Liver (tissue), 9 donors: Measurements from ENCODE around the gene TULP4. TPM values are rescaled to one million over a fixed set of nuclear protein-coding genes. Genes with fewer than 3 reads are reported as not detected.

Experiments used
- DNase-seq: peaks from one replicate; pipeline ENCODE4 v3.0.0-alpha.2; 2017; ENCODE audit warnings: low spot score
- H3K27ac ChIP-seq, 2 donors: one replicate each; pipeline ENCODE4 v1.7.0; 2013; ENCODE audit warnings: inconsistent platforms in 2 of 2, low read length in 2 of 2, control low read depth in 1 of 2, low read depth in 1 of 2, mild to moderate bottlenecking in 1 of 2
- H3K27me3 ChIP-seq, 4 donors: one replicate each; pipeline versions ENCODE4 v1.6.1 to v1.7.0; 2013; ENCODE audit warnings: low read length in 3 of 4, inconsistent platforms in 1 of 4, mild to moderate bottlenecking in 1 of 4, moderate library complexity in 1 of 4; ENCODE audit not compliant: control insufficient read depth in 4 of 4, insufficient read depth in 4 of 4
- H3K36me3 ChIP-seq, 4 donors: one replicate each; pipeline versions ENCODE4 v1.6.1 to v1.7.0; 2013; ENCODE audit warnings: low read length in 3 of 4, mild to moderate bottlenecking in 3 of 4, low read depth in 1 of 4, moderate library complexity in 1 of 4; ENCODE audit not compliant: control insufficient read depth in 4 of 4, insufficient read depth in 3 of 4
- H3K4me1 ChIP-seq, 4 donors: one replicate each; pipeline versions ENCODE4 v1.6.1 to v1.7.0; 2013; ENCODE audit warnings: low read length in 3 of 4, mild to moderate bottlenecking in 3 of 4, moderate library complexity in 1 of 4; ENCODE audit not compliant: control insufficient read depth in 4 of 4, insufficient read depth in 4 of 4
- H3K4me3 ChIP-seq, 3 donors: one replicate each; pipeline versions ENCODE4 v1.6.1 to v1.7.0; 2013; ENCODE audit warnings: low read length in 3 of 3, control low read depth in 1 of 3, low read depth in 1 of 3, mild to moderate bottlenecking in 1 of 3
- H3K9ac ChIP-seq, 2 donors: one replicate each; pipeline ENCODE4 v1.7.0; 2013; ENCODE audit warnings: low read length in 2 of 2, mild to moderate bottlenecking in 2 of 2, moderate library complexity in 2 of 2, control low read depth in 1 of 2, low read depth in 1 of 2
- H3K9me3 ChIP-seq, 4 donors: one replicate each; pipeline versions ENCODE4 v1.6.1 to v1.7.0; 2013; ENCODE audit warnings: low read length in 3 of 4; ENCODE audit not compliant: control insufficient read depth in 4 of 4
- FOXA1 ChIP-seq: IDR thresholded peaks from 2 replicates; pipeline ENCODE4 v1.6.1; 2016; ENCODE audit warnings: antibody characterized with exemption
- FOXA2 ChIP-seq: IDR thresholded peaks from 2 replicates; pipeline ENCODE4 v1.6.1; 2016; ENCODE audit warnings: antibody characterized with exemption
- GABPA ChIP-seq, 2 donors: IDR thresholded peaks in 1 of 2; conservative IDR thresholded peaks in 1 of 2; 2 replicates each; pipeline ENCODE4 v1.6.1; 2016; ENCODE audit warnings: antibody characterized with exemption in 2 of 2, mild to moderate bottlenecking in 1 of 2, moderate library complexity in 1 of 2
- HNF4G ChIP-seq: IDR thresholded peaks from 2 replicates; pipeline ENCODE4 v1.6.1; 2016; ENCODE audit warnings: antibody characterized with exemption
- JUND ChIP-seq, 2 donors: IDR thresholded peaks; 2 replicates each; pipeline ENCODE4 v1.6.1; 2016; ENCODE audit warnings: antibody characterized with exemption in 2 of 2
- NR2F2 ChIP-seq: IDR thresholded peaks from 2 replicates; pipeline ENCODE4 v1.6.1; 2016; ENCODE audit warnings: antibody characterized with exemption
- RAD21 ChIP-seq, 2 donors: IDR thresholded peaks; 2 replicates each; pipeline ENCODE4 v1.6.1; 2016; ENCODE audit warnings: antibody characterized with exemption in 2 of 2, mild to moderate bottlenecking in 2 of 2
- RXRA ChIP-seq, 2 donors: IDR thresholded peaks; 2 replicates each; pipeline ENCODE4 v1.6.1; 2017 to 2018; ENCODE audit warnings: antibody characterized with exemption in 2 of 2, mild to moderate bottlenecking in 1 of 2
- SP1 ChIP-seq: IDR thresholded peaks from 2 replicates; pipeline ENCODE4 v1.6.1; 2018; ENCODE audit warnings: antibody characterized with exemption, mild to moderate bottlenecking
- TAF1 ChIP-seq: conservative IDR thresholded peaks from 2 replicates; pipeline ENCODE4 v1.6.1; 2016; ENCODE audit warnings: antibody characterized with exemption, mild to moderate bottlenecking
- YY1 ChIP-seq: IDR thresholded peaks from 2 replicates; pipeline ENCODE4 v1.6.1; 2016; ENCODE audit warnings: antibody characterized with exemption, mild to moderate bottlenecking
- WGBS: extraction: QIAGEN DNeasy Blood & Tissue Kit; methylation state at CpG from one replicate; pipeline ENCODE4 v1.1.7; 2013; 5-methylcytosine and 5-hydroxymethylcytosine counted together
- polyA plus RNA-seq, 2 donors: library from polyadenylated mRNA; stranded (reverse) in 1 of 2; unstranded in 1 of 2; fragments of 200-250 nt in 1 of 2; fragments of >200 nt in 1 of 2; fragmentation: Nextera tagmentation in 1 of 2; extraction: Ambion mirVana in 1 of 2; gene quantifications; one replicate each; pipeline versions ENCODE4 v1.2.1 to v1.2.3, GENCODE V29; 2013 to 2015
- total RNA-seq, 2 donors: library from RNA; depleted of rRNA; stranded (reverse); fragments of >200 nt; gene quantifications; one replicate each; pipeline ENCODE4 v1.2.3, GENCODE V29; 2014
- TF ChIP-seq, protein P1 (sequence below): IDR thresholded peaks from 2 replicates; pipeline ENCODE4 v1.6.1; 2016; ENCODE audit warnings: antibody characterized with exemption
- TF ChIP-seq, protein P2 (sequence below): IDR thresholded peaks from 2 replicates; pipeline ENCODE4 v1.6.1; 2016; ENCODE audit warnings: antibody characterized with exemption
- TF ChIP-seq, protein P3 (sequence below): IDR thresholded peaks from 2 replicates; pipeline ENCODE4 v1.6.1; 2016; ENCODE audit warnings: antibody characterized with exemption
- TF ChIP-seq, protein P4 (sequence below): IDR thresholded peaks from 2 replicates; pipeline ENCODE4 v1.6.1; 2016; ENCODE audit warnings: antibody characterized with exemption, mild to moderate bottlenecking
- TF ChIP-seq, protein P5 (sequence below): fragments of 150-350 bp; IDR thresholded peaks from 2 replicates; pipeline ENCODE4 v1.5.1; 2017; ENCODE audit warnings: improper control_type of control experiment, low read depth, low read length; ENCODE audit not compliant: missing input control
- donor health status: healthy.
- donor health status: healthy.
- donor health status: healthy.
- donor health status: healthy.
- donor health status: healthy.

TULP4 gene
- total and polyA plus RNA-seq, 4 donors: 2.2 to 53.3 (median 18.0) TPM

DNA sequence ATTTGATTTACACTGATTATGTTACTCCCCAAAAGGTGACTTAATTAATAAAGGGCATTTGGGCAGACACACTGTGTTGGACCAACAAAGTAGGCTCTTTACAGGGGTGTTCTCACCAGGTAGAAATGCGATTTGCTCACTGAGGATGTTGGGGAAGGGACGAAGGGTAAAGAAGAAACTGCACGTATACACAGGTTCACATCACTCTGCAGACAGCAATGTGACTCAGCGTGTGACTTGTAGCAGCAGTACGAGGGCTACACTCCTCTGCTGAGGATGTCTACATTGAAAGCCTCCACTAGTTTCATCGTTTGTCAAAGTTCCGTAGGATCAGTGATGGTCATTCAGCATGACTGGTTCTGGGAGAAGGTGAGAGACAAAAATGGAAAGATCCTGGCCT is 194.9 kb downstream of the TULP4 start:
- Histone ChIP-seq H3K36me3 (peaks cover 0 to 7% (median 2%) of the 10 kb centered on the region in 4 donors), H3K9ac (no peak overlapping the region), H3K4me3 (no peak overlapping the region), H3K4me1 (no peaks in the 10 kb centered on the region), H3K9me3 (no peaks in the 10 kb centered on the region), H3K27me3 (no peaks in the 10 kb centered on the region), H3K27ac (no peak overlapping the region)
- no peak for TF ChIP-seq FOXA2
- TF ChIP-seq, protein P1, sequence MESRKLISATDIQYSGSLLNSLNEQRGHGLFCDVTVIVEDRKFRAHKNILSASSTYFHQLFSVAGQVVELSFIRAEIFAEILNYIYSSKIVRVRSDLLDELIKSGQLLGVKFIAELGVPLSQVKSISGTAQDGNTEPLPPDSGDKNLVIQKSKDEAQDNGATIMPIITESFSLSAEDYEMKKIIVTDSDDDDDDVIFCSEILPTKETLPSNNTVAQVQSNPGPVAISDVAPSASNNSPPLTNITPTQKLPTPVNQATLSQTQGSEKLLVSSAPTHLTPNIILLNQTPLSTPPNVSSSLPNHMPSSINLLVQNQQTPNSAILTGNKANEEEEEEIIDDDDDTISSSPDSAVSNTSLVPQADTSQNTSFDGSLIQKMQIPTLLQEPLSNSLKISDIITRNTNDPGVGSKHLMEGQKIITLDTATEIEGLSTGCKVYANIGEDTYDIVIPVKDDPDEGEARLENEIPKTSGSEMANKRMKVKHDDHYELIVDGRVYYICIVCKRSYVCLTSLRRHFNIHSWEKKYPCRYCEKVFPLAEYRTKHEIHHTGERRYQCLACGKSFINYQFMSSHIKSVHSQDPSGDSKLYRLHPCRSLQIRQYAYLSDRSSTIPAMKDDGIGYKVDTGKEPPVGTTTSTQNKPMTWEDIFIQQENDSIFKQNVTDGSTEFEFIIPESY: no peak
- TF ChIP-seq HNF4G: no peak
- no peak for TF ChIP-seq FOXA1
- no peak for TF ChIP-seq RAD21 (IDR thresholded peaks at IDR 0.05)
- no peak for TF ChIP-seq JUND (IDR thresholded peaks at IDR 0.05)
- no peak for TF ChIP-seq TAF1
- TF ChIP-seq, protein P2, sequence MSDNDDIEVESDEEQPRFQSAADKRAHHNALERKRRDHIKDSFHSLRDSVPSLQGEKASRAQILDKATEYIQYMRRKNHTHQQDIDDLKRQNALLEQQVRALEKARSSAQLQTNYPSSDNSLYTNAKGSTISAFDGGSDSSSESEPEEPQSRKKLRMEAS: no peak
- TF ChIP-seq RXRA (IDR thresholded peaks at IDR 0.05): no peak
- no peak for TF ChIP-seq SP1
- TF ChIP-seq, protein P3, sequence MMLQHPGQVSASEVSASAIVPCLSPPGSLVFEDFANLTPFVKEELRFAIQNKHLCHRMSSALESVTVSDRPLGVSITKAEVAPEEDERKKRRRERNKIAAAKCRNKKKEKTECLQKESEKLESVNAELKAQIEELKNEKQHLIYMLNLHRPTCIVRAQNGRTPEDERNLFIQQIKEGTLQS: no peak
- no peak for TF ChIP-seq YY1
- TF ChIP-seq, protein P4, sequence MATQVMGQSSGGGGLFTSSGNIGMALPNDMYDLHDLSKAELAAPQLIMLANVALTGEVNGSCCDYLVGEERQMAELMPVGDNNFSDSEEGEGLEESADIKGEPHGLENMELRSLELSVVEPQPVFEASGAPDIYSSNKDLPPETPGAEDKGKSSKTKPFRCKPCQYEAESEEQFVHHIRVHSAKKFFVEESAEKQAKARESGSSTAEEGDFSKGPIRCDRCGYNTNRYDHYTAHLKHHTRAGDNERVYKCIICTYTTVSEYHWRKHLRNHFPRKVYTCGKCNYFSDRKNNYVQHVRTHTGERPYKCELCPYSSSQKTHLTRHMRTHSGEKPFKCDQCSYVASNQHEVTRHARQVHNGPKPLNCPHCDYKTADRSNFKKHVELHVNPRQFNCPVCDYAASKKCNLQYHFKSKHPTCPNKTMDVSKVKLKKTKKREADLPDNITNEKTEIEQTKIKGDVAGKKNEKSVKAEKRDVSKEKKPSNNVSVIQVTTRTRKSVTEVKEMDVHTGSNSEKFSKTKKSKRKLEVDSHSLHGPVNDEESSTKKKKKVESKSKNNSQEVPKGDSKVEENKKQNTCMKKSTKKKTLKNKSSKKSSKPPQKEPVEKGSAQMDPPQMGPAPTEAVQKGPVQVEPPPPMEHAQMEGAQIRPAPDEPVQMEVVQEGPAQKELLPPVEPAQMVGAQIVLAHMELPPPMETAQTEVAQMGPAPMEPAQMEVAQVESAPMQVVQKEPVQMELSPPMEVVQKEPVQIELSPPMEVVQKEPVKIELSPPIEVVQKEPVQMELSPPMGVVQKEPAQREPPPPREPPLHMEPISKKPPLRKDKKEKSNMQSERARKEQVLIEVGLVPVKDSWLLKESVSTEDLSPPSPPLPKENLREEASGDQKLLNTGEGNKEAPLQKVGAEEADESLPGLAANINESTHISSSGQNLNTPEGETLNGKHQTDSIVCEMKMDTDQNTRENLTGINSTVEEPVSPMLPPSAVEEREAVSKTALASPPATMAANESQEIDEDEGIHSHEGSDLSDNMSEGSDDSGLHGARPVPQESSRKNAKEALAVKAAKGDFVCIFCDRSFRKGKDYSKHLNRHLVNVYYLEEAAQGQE: no peak
- WGBS: 95% methylated on average over 7 of the region's 7 CpGs
- no peak for DNase-seq

DNA sequence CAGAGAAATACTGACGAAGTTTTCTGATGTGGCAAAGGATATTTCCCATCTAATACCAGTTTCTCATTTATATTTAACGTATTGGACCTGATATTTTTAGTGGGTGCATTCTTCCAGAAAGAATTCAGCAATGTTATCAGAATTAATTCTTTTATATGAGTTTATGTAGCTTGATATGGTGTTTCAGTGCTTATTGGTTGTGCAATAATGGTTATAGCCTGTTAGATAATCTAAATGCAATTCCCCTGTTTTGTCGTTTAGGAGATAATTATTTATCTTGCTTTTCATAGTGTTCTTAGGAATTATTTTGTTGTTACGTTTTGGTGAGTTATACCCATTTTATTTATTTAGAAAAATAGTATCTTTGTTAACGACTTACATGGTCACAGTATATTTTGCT is 196.2 kb downstream of the TULP4 start:
- H3K4me1 ChIP-seq: no peaks in the 10 kb centered on the region
- no peak for DNase-seq
- H3K9ac ChIP-seq: no peak overlapping the region
- WGBS: 96% methylated on average over 5 of the region's 5 CpGs
- H3K36me3 ChIP-seq: peaks cover 0 to 7% (median 0%) of the 10 kb centered on the region in 4 donors
- no peak overlapping the region for H3K27ac ChIP-seq
- no peak overlapping the region for H3K4me3 ChIP-seq
- no peaks in the 10 kb centered on the region for H3K9me3 ChIP-seq
- no peaks in the 10 kb centered on the region for H3K27me3 ChIP-seq
- TF ChIP-seq, protein P5, sequence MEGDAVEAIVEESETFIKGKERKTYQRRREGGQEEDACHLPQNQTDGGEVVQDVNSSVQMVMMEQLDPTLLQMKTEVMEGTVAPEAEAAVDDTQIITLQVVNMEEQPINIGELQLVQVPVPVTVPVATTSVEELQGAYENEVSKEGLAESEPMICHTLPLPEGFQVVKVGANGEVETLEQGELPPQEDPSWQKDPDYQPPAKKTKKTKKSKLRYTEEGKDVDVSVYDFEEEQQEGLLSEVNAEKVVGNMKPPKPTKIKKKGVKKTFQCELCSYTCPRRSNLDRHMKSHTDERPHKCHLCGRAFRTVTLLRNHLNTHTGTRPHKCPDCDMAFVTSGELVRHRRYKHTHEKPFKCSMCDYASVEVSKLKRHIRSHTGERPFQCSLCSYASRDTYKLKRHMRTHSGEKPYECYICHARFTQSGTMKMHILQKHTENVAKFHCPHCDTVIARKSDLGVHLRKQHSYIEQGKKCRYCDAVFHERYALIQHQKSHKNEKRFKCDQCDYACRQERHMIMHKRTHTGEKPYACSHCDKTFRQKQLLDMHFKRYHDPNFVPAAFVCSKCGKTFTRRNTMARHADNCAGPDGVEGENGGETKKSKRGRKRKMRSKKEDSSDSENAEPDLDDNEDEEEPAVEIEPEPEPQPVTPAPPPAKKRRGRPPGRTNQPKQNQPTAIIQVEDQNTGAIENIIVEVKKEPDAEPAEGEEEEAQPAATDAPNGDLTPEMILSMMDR: no peak
- TF ChIP-seq RAD21 (IDR thresholded peaks at IDR 0.05) (no peak), NR2F2 (no peak), HNF4G (no peak), FOXA1 (no peak), RXRA (IDR thresholded peaks at IDR 0.05) (no peak), GABPA (IDR thresholded peaks at IDR 0.05 in 1 of 2, conservative IDR thresholded peaks at IDR 0.05 in 1 of 2) (no peak), FOXA2 (no peak), TAF1 (no peak), SP1 (no peak), JUND (IDR thresholded peaks at IDR 0.05) (no peak), YY1 (no peak)
- TF ChIP-seq, protein P3: no peak
- TF ChIP-seq, protein P1: no peak
- TF ChIP-seq, protein P4: no peak
- TF ChIP-seq, protein P2: no peak
